GM12873 (cell line): Measurements from ENCODE around the gene MEGF10.
A peak's percentile ranks its signal among the peaks of the same experiment; 100 is the strongest.

Experiments
- CTCF ChIP-seq: IDR thresholded peaks from 2 replicates; pipeline ENCODE4 v1.5.1; 2012; ENCODE audit warnings: low read depth, mild to moderate bottlenecking, moderate library complexity, low read length, control low read depth; ENCODE audit not compliant: insufficient read depth; ENCODE audit errors: missing control alignments

The MEGF10 gene

GRCh38 chr5:127311781-127312525 is 21.4 kb downstream of the MEGF10 start:
- TF ChIP-seq CTCF = no peak

GRCh38 chr5:127313379-127313778 is 22.8 kb downstream of the MEGF10 start:
- no peak for TF ChIP-seq CTCF

GRCh38 chr5:127313847-127314473 is 23.4 kb downstream of the MEGF10 start:
- peak; percentile 85 for TF ChIP-seq CTCF

- no peak for TF ChIP-seq CTCF
These were observed 25.4 kb downstream of the MEGF10 start for GRCh38 chr5:127316011-127316410.

GRCh38 chr5:127320032-127320965 is 29.7 kb downstream of the MEGF10 start:
- no peak for TF ChIP-seq CTCF

- TF ChIP-seq CTCF = no peak
These were observed 30.9 kb downstream of the MEGF10 start for GRCh38 chr5:127321465-127321864.

GRCh38 chr5:127322403-127322802 is 31.8 kb downstream of the MEGF10 start:
- no peak for TF ChIP-seq CTCF
